GM12878 (cell line): ENCODE data around the gene PAX3. TPM values are rescaled to one million over a fixed set of nuclear protein-coding genes. Genes with fewer than 3 reads are reported as not detected.

ENCODE experiments used
- ATAC-seq: fragments of 200-7000 bp; cut with Tn5 transposase; 3 replicates; pipeline ENCODE4 v1.9.1; 2020; ENCODE audit warnings: mild to moderate bottlenecking, moderate library complexity
- BruUV-seq: library from RNA; stranded (reverse); fragments of 400-500 nt; replicated peaks from 2 replicates; lab custom pipeline; 2021; lab: Mats Ljungman, UMichigan
- CTCF ChIA-PET: fragments of 300-600 bp; sonication (Branson Sonifier 250); formaldehyde crosslinking; extraction: SDS; loops from one replicate; lab custom pipeline; 2021; ENCODE audit warnings: inconsistent platforms; lab: Yijun Ruan, JAX
- POLR2A ChIA-PET: fragments of 350-600 bp; formaldehyde crosslinking; extraction: SDS; loops from one replicate; lab custom pipeline; 2021; ENCODE audit warnings: inconsistent platforms; lab: Charles Lee
- RAD21 ChIA-PET: fragments of 300-600 bp; sonication (Branson Sonifier 250); formaldehyde crosslinking; loops from one replicate; lab custom pipeline; 2023; ENCODE audit warnings: antibody characterized with exemption; ENCODE audit not compliant: unreplicated experiment; lab: Charles Lee
- SMC1A ChIA-PET: fragments of 300-600 bp; sonication (Branson Sonifier 250); formaldehyde crosslinking; loops from one replicate; lab custom pipeline; 2023; ENCODE audit not compliant: unreplicated experiment, uncharacterized antibody; lab: Charles Lee
- DNase-seq: peaks from one replicate; pipeline ENCODE4 v3.0.0-alpha.2; 2011; ENCODE audit warnings: low read depth, low spot score
- FAIRE-seq: peaks from 3 replicates; lab custom pipeline; 2011; peaks lifted over from hg19 to GRCh38; lab: Jason Lieb, UNC
- H2AFZ ChIP-seq: 2 replicates; pipeline ENCODE4 v1.6.0; 2011; ENCODE audit warnings: low read depth, low read length, control low read depth; ENCODE audit not compliant: control insufficient read depth
- H3K27ac ChIP-seq: 2 replicates; pipeline ENCODE4 v1.5.1; 2011; ENCODE audit warnings: control low read depth; ENCODE audit not compliant: control insufficient read depth, insufficient read depth
- H3K27me3 ChIP-seq, 2 experiments: replicated peaks in 1 of 2; 2 replicates each; pipeline versions ENCODE4 v1.6.0 to v1.6.1; 2011; ENCODE audit warnings: low read length in 1 of 2; ENCODE audit not compliant: control insufficient read depth in 2 of 2, insufficient read depth in 2 of 2
- H3K36me3 ChIP-seq, 2 experiments: 2 replicates each; pipeline ENCODE4 v1.5.1; 2011; ENCODE audit warnings: low read length in 1 of 2; ENCODE audit not compliant: control insufficient read depth in 2 of 2, insufficient read depth in 2 of 2
- H3K4me1 ChIP-seq: 2 replicates; pipeline ENCODE4 v1.6.1; 2011; ENCODE audit warnings: mild to moderate bottlenecking, low read length, moderate library complexity, mixed read lengths; ENCODE audit not compliant: control insufficient read depth, insufficient read depth
- H3K4me2 ChIP-seq: 2 replicates; pipeline ENCODE4 v1.6.0; 2011; ENCODE audit warnings: control low read depth; ENCODE audit not compliant: control insufficient read depth, insufficient read depth
- H3K4me3 ChIP-seq: fragments of 200-600 bp; sonication (generic); 2 replicates; pipeline ENCODE4 v1.5.1; 2016
- H3K79me2 ChIP-seq: 2 replicates; pipeline ENCODE4 v1.6.0; 2011; ENCODE audit warnings: low read length; ENCODE audit not compliant: control insufficient read depth, insufficient read depth
- H3K9ac ChIP-seq: 2 replicates; pipeline ENCODE4 v1.8.0; 2011; ENCODE audit warnings: low read length, control low read depth, mixed read lengths; ENCODE audit not compliant: control insufficient read depth, insufficient read depth
- H3K9me3 ChIP-seq: replicated peaks from 3 replicates; pipeline ENCODE4 v1.5.1; 2011; ENCODE audit warnings: mild to moderate bottlenecking, low read length; ENCODE audit not compliant: control insufficient read depth, insufficient read depth
- H4K20me1 ChIP-seq: 2 replicates; pipeline ENCODE4 v1.6.0; 2011; ENCODE audit not compliant: control insufficient read depth, insufficient read depth
- BCLAF1 ChIP-seq: fragments of 450-650 bp; IDR thresholded peaks from 2 replicates; pipeline ENCODE4 v1.6.1; 2017; ENCODE audit warnings: antibody characterized with exemption, mild to moderate bottlenecking, moderate library complexity
- CHD1 ChIP-seq: IDR thresholded peaks from 2 replicates; pipeline ENCODE4 v1.6.1; 2012; ENCODE audit warnings: low read depth, low read length, improper control_type of control experiment
- HDAC6 ChIP-seq: fragments of 200-600 bp; sonication (generic); IDR thresholded peaks from one replicate; pipeline ENCODE4 v1.8.0; 2017; ENCODE audit warnings: antibody characterized with exemption; ENCODE audit not compliant: unreplicated experiment
- NR2F1 ChIP-seq: fragments of 450-650 bp; conservative IDR thresholded peaks from 2 replicates; pipeline ENCODE4 v1.6.1; 2017; ENCODE audit warnings: mild to moderate bottlenecking
- PAX5 ChIP-seq: IDR thresholded peaks from 2 replicates; pipeline ENCODE4 v1.6.1; 2011; ENCODE audit warnings: low read depth, low read length, borderline replicate concordance
- SMAD5 ChIP-seq: IDR thresholded peaks from 2 replicates; pipeline ENCODE4 v1.6.1; 2016; ENCODE audit warnings: antibody characterized with exemption, low read depth
- ZNF24 ChIP-seq: fragments of 450-650 bp; IDR thresholded peaks from 2 replicates; pipeline ENCODE4 v1.6.1; 2017; ENCODE audit warnings: antibody characterized with exemption, mild to moderate bottlenecking
- WGBS: methylation state at CpG from one replicate; pipeline ENCODE4 v1.1.6; 2016; ENCODE audit warnings: low lambda C conversion rate; ENCODE audit not compliant: insufficient replicate concordance, insufficient coverage; ENCODE audit errors: missing lambda C conversion rate; 5-methylcytosine and 5-hydroxymethylcytosine counted together
- in situ Hi-C: fragments of 300-500 bp; cut with MboI; formaldehyde crosslinking; loops from 9 replicates; pipeline ENCODE4 v1.14.3; 2018; ENCODE audit warnings: mixed read lengths
- intact Hi-C: fragments of 100-400 bp; cut with micrococcal nuclease; formaldehyde crosslinking; loops from one replicate; pipeline ENCODE4 v1.14.2; 2022; ENCODE audit not compliant: unreplicated experiment
- polyA plus RNA-seq, 11 experiments: library from polyadenylated mRNA; depleted of rRNA in 4 of 11; unstranded in 6 of 11; stranded (reverse) in 5 of 11; fragments of >200 nt; fragmentation: Nextera tagmentation in 4 of 11; fragmentation: Illumina TruSeq in 1 of 11; extraction: Ambion mirVana in 4 of 11; extraction: Trizol in 1 of 11; gene quantifications; 1 replicate in 1 of 11; 2 replicates in 10 of 11; pipeline versions ENCODE4 v1.2.1 to v1.2.3, GENCODE V29; 2011 to 2016; ENCODE audit warnings: inconsistent platforms in 2 of 11, missing spikeins in 2 of 11, low read depth in 1 of 11
- total RNA-seq, 4 experiments: library from RNA; depleted of rRNA in 3 of 4; stranded (reverse); fragments of >200 nt in 3 of 4; fragmentation: Illumina TruSeq in 1 of 4; extraction: Trizol in 1 of 4; gene quantifications; 2 replicates each; pipeline versions ENCODE4 v1.2.1 to v1.2.3, GENCODE V29; 2013 to 2021

The PAX3 gene
- total and polyA plus RNA-seq, 10 of the 15 experiments (the other 5 are each of a cell fraction or from before 2014, with no cell fraction given): not detected

DNA sequence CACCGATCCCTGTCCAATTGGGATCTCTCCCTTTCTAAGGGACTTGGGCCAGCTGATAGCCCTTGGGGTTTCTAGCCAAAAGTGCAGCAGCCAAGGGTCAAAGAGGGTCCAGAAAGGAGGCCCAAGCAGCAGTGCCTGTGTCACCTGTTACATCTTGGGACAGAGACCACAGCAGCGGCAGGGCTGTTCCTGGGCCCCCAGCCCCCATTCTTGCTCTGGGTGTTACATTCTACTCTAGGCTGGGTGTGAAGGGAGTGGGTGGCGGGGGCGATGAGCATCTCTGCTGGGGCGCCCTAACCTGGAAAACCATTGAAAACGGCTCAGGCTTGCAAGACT lies 1.2 kb downstream of the PAX3 start (continued):
- TF ChIP-seq CHD1 (no peak), NR2F1 (no peak), SMAD5 (no peak), ZNF24 (no peak), PAX5 (no peak)
- TF ChIP-seq, all 136 proteins: peak for 0

DNA sequence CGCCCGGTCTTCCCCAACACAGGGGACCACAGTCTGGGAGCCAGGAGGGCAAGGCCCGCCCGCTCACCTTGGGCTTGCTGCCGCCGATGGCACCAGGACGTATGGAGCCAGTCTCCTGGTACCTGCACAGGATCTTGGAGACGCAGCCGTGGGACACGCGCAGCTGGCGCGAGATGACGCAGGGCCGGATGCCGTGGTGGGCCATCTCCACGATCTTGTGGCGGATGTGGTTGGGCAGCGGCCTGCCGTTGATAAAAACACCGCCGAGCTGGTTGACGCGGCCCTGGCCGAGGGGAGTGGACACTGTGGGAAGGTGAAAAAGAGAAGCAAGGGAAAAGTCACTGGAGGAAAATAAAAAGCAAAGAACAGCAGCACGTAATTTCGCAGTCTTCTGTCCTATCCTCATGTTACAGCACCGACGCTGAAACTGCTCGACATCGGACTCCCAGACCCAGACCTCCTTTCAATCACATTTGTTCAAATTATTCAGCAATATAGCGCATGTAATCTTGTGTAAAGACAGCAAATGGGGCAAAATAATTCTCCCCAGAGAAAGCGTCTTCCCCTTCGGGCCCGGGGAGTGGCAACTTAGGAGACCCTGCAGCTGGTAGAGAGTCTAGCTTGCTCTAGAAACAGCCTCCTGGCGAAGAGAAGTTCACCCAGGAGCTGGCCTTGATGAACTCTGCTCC lies 1.7 kb downstream of the PAX3 start:
- CTCF ChIA-PET: no interaction called here
- 49% methylated on average over 36 of the region's 36 CpGs for whole genome bisulfite sequencing
- H3K9me3 ChIP-seq: no peaks in the 10 kb centered on the region; the same call in 2 of the 3 replicates
- intact Hi-C loops (no loop called here), in situ Hi-C loops (no loop called here)
- FAIRE-seq: no peak
- H3K79me2 ChIP-seq: no peaks in the 10 kb centered on the region
- POLR2A ChIA-PET: no interaction called here
- ATAC-seq: no peak
- H3K27ac ChIP-seq: no peak overlapping the region
- no peak overlapping the region for H3K9ac ChIP-seq
- no peak overlapping the region for H3K4me3 ChIP-seq
- H3K4me2 ChIP-seq: no peak overlapping the region
- SMC1A ChIA-PET: no interaction called here
- peaks cover 42 to 61% of the 10 kb centered on the region in 2 experiments for H3K27me3 ChIP-seq
- no peak for DNase-seq
- BruUV-seq: no TSS peak
- RAD21 ChIA-PET: no interaction called here
- no peak overlapping the region for H2AFZ ChIP-seq
- no peaks in the 10 kb centered on the region for H3K4me1 ChIP-seq
- H4K20me1 ChIP-seq: no peaks in the 10 kb centered on the region
- TF ChIP-seq BCLAF1: no peak
- TF ChIP-seq HDAC6: peak; percentile 83
- no peaks in the 10 kb centered on the region for H3K36me3 ChIP-seq
